Kidney tubule cell (primary cell): ENCODE data around the gene DYNC1LI1.
"Not testable (repeated sequence)": the region's sequence is repeated elsewhere in the genome, so short reads cannot be mapped to it uniquely, and the experiment has no call there.

Experiments used
- DNase-seq: peaks from one replicate; pipeline ENCODE4 v3.0.0-alpha.2; 2018; ENCODE audit warnings: low spot score

DYNC1LI1 gene

GRCh38 chr3:32583708-32584107 is 13.1 kb upstream of the DYNC1LI1 start:
- DNase-seq, result no peak

DNA sequence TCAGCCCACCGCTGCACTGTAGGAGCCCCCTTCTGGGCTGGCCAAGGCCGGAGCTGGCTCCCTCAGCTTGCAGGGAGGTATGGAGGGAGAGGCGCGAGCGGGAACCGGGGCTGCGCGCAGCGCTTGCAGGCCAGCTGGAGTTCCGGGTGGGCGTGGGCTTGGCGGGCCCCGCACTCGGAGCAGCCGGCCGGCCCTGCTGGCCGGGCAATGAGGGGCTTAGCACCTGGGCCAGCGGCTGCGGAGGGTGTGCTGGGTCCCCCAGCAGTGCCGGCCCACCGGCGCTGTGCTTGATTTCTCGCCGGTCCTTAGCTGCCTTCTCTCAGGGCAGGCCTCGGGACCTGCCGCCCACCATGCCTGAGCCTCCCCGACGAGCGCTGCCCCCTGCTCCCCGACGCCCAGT is 8.0 kb upstream of the DYNC1LI1 start:
- DNase-seq, result not testable (repeated sequence)

DNA sequence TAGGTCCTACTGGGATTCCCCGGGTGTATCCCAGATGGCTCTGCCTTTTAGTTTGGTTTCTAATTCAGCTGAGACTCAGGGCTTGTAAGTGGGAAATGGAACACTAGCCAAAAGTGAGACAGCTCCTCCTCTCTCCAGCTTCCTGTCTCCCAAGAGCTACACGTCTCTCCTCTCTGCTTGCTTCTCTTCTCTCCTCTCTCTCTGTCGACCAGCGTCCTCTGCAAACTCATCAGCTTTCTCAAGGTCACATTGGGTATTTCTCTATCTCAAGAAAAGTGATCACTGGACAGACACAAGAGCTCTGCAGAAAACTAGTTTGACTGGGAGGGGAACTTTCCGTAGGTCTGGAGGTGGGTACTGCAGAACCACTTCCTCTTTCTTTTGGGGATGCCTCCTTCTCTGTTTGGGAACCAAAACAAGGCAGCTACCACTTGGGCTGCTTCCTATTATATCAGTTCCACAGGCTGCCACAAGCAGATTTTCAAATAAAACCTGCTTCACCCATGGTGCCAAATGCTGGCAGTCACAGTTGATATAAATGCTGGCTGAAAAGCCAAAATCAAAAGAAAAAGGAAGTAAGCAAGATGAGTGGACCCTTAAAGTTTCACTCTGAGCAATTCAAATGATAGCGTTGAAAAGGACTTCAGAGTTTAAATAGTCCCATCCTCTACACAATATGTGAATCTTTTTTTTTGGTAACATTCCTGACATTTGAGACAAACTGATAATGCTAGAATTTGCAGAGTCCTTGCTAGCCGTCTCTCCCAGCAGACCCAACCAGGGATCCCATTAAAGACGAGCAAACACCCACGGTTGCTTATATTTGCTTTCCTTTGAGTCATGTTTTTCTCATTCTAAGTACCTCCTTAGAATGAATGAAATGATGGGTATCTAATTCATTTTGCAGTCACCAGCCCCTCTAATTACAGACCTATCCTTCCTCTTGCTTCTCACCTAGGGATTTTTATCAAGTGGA is 7.2 kb upstream of the DYNC1LI1 start:
- no peak for DNase-seq

DNA sequence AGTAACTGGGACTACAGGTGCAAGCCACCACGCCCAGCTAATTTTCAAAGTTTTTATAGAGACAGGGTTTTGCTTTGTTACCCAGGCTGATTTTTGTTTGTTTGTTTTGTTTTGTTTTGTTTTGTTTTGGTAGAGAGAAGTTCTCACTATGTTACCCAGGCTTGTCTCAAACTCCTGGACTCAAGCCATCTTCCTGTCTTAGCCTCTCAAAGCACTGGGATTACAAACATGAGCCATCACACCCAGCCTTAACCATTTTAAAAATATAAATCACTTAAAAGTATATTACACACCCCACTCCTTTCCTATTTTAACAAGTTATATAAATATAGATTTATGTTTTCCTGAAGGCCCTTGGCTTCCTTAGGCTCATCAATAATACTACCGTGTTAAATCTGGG is 6.5 kb upstream of the DYNC1LI1 start:
- no peak for DNase-seq

DNA sequence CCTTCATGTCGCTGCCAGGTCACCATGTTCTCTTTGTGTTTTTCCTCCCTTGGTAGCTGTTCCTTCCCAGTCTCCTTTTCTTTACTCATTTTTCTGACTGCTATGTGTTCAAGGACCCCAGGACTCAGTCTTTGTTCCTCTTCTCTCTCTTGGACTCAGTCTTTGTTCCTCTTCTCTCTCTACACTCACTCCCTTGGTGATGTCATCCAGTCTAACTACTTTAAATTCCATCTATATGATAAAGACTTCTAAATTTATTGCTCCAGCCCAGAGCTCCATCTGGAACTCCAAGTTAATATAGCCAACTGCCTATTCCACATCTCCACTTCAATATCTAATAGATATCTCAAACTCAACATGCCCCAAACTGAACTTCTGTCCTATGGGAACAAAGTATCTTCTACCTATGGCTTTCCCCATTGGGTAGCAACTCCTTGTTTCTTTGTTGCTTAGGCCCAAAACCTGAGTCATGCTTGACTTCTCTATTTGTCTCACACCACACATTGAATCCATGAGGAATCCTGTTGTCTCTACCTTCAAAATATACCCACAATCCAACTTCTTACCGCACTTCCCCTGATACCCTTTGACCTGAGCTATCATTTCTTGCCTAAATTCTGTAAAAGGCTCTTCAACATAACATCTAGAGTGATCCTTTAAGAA is 4.9 kb upstream of the DYNC1LI1 start:
- DNase-seq, result no peak

- DNase-seq, result no peak
Measured at GRCh38 chr3:32571192-32571485, 481 bp upstream of the DYNC1LI1 start.

GRCh38 chr3:32569540-32570420 is 878 bp downstream of the DYNC1LI1 start:
- DNase-seq, result peak; percentile 76

GRCh38 chr3:32568953-32569352 is 1.7 kb downstream of the DYNC1LI1 start:
- DNase-seq, result no peak

GRCh38 chr3:32564195-32564594 is 6.5 kb downstream of the DYNC1LI1 start:
- DNase-seq, result no peak

- no peak for DNase-seq
Measured at GRCh38 chr3:32562640-32563039, 8.0 kb downstream of the DYNC1LI1 start.

- DNase-seq, result no peak
Measured at GRCh38 chr3:32557640-32558352, 12.9 kb downstream of the DYNC1LI1 start.

- no peak for DNase-seq
Measured at GRCh38 chr3:32556332-32556731, 14.3 kb downstream of the DYNC1LI1 start.

GRCh38 chr3:32553973-32554372 is 16.7 kb downstream of the DYNC1LI1 start:
- no peak for DNase-seq

DNA sequence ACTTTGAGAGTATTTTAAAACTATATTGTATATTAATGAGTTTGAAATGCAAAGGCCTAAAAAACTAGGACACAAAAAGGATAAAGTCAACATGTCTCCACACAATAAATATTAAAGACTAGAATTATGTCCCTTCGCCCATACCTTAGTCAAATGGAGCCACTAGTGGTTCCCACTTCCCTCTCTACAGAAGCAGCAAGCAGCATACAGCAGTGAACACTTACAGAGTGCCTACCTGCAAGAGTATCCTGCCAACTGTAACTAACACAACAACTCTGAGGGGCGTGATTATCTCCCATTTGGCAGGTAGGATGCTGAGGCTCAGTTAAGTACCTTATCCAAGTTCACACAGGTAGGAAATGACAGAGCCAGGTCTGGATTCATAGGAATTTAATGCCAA is 17.2 kb downstream of the DYNC1LI1 start:
- no peak for DNase-seq

- DNase-seq, result no peak
Measured at GRCh38 chr3:32552013-32552412, 18.6 kb downstream of the DYNC1LI1 start.

- no peak for DNase-seq
Measured at GRCh38 chr3:32551496-32551895, 19.2 kb downstream of the DYNC1LI1 start.

DNA sequence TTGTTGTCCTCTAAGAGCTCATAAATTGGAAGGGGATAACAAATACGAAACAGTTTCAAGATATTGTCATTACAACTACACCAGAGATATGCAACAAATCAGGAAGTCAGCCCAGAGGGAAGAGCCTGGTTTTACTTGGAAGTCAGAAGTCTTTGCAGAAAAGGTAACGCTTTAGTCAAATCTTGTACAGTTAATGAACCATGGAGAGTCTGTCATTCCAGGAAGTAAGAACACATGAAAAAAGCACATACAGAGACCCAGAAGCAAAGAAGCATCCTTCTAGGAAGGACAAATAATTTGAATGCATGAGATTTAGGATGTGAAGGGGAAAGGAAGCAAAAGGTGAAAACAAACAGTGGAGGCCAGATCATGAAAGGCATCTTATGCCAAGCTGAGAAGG is 19.6 kb downstream of the DYNC1LI1 start:
- DNase-seq, result peak; percentile 74

DNA sequence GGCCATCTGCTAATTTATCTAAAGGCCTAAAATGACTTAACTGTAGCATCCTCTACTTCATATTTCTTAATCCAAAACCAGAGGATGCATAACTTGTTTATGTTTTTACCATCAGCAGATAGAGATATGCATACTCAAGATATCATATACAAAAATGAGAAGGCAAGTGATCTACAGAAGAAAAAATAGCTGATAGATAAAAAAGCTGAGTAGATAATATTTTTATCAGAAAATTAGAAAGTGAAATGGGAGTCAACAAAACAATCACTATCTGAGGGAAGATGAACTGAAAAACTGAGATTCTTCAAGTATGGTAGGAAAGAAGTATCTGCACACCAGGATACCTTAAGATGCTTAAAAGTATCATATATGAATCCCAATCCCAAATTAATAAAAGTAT is 25.4 kb downstream of the DYNC1LI1 start:
- no peak for DNase-seq

DNA sequence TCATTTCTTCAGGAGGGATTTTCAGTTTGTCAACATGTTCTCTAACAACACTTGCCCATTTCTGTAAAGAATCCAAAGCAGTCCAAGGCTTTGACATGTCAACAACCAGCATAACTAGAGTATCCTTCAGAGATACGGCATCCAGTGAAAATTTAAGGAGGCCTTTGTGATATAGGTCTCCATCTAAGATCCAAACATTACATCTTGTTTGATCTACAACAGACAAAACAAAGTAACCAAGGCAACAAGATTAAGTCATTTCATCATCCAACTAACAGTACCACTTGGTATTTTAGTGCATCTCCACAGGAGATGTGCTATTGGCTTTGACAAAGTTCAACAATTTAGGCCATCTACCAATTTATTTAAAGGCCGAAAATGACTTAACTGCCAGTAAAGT is 25.8 kb downstream of the DYNC1LI1 start:
- no peak for DNase-seq

GRCh38 chr3:32542807-32543206 is 27.9 kb downstream of the DYNC1LI1 start:
- no peak for DNase-seq

DNA sequence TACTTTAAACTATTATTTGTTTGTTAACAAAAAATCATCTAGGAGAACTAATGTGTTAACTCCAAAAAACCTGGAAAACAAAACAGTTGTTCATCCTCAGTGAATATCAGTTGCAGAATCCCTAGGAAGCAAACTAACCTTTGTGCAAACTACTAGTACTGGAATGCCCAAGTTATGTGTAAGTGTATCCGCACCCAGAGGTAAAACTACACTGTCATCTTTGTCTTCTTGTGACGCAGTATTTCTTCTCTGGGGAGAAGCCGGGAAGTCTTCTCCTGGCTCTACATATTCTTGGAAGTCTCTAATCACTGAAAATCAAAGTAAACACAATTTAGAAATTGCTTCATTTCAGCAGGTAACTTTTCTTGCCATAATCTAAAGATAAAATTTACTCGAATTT is 29.8 kb downstream of the DYNC1LI1 start:
- DNase-seq, result no peak

DNA sequence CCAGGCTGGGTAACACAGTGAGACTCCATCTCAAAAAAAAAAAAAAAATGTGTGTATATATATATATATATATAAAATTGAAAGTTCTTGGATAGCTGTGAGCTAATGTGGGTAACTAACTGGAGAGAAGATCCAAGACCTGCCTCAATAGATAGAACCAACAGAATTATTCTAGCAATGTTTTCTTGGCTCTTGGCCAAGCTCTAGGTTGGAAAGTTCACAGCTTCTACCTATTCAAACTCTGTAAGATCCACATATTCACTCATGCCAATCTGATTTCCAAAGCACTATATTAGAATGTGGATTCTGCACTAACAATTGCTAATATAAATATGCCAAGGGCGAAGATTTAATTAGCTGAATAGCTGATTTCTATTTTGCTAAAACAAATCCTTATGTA is 38.2 kb downstream of the DYNC1LI1 start:
- DNase-seq, result no peak
